ENCODE results near the gene GARNL3. TPM values are rescaled to one million over a fixed set of nuclear protein-coding genes. Genes with fewer than 3 reads are reported as not detected.
A peak's percentile ranks its signal among the peaks of the same experiment; 100 is the strongest.

Gene GARNL3
- total RNA-seq, 6 experiments from 2014 or later, result 4.4 to 9.7 (median 6.1) TPM

- no peak for DNase-seq
- 17% methylated on average over 1 of the region's 2 CpGs for WGBS (ENCODE audit: insufficient coverage, low coverage, low lambda C conversion rate, missing lambda C conversion rate)
- intact Hi-C loops (cut with DNase I), result no loop called here
- peaks cover 0 to 5% (median 0%) of the 10 kb centered on the region in 4 donors for H3K4me1 ChIP-seq
- ATAC-seq, result peak in 1 of 4 donors; percentile 24
- H3K27me3 ChIP-seq, result no peaks in the 10 kb centered on the region
- H3K27ac ChIP-seq, result no peak overlapping the region
- H3K36me3 ChIP-seq, result no peaks in the 10 kb centered on the region
- TF ChIP-seq POLR2A (IDR thresholded peaks at IDR 0.05), result no peak
- TF ChIP-seq, protein P1, sequence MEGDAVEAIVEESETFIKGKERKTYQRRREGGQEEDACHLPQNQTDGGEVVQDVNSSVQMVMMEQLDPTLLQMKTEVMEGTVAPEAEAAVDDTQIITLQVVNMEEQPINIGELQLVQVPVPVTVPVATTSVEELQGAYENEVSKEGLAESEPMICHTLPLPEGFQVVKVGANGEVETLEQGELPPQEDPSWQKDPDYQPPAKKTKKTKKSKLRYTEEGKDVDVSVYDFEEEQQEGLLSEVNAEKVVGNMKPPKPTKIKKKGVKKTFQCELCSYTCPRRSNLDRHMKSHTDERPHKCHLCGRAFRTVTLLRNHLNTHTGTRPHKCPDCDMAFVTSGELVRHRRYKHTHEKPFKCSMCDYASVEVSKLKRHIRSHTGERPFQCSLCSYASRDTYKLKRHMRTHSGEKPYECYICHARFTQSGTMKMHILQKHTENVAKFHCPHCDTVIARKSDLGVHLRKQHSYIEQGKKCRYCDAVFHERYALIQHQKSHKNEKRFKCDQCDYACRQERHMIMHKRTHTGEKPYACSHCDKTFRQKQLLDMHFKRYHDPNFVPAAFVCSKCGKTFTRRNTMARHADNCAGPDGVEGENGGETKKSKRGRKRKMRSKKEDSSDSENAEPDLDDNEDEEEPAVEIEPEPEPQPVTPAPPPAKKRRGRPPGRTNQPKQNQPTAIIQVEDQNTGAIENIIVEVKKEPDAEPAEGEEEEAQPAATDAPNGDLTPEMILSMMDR (IDR thresholded peaks at IDR 0.05), result no peak
- H3K9me3 ChIP-seq, result no peaks in the 10 kb centered on the region
- H3K4me3 ChIP-seq, result no peak overlapping the region
Measured at GRCh38 chr9:127360829-127361228, 96.3 kb downstream of the GARNL3 start.

DNA sequence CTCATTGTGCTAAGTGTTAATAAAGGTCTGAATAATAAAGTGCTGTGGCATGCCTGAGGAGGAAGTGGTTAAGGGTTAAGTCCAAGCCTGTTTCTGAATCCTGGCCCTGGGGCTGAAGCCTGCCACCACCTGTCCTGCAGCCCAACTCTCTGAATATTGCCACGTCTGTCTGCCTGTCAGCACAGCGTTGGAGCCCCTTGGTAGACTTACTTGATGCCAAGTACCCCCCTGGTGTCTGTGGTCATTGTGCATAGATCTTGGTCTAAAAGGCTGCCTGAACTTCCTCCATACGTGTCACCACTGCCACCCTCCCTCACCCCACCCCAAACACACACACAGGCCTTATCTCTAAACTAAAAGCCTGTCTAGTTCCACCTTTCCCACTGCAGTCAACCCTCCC is 97.0 kb downstream of the GARNL3 start:
- 50% methylated on average over 1 of the region's 3 CpGs for WGBS (ENCODE audit: insufficient coverage, low coverage, low lambda C conversion rate, missing lambda C conversion rate)
- no peak for ATAC-seq

GRCh38 chr9:127362829-127363228 is 98.3 kb downstream of the GARNL3 start:
- Histone ChIP-seq H3K36me3 (no peaks in the 10 kb centered on the region), H3K4me3 (no peak overlapping the region), H3K4me1 (peaks cover 0 to 5% (median 0%) of the 10 kb centered on the region in 4 donors), H3K9me3 (no peaks in the 10 kb centered on the region), H3K27ac (no peak overlapping the region), H3K27me3 (no peaks in the 10 kb centered on the region)
- ATAC-seq, result no peak
- DNase-seq, result peak in 1 of 3 donors; percentile 18
- intact Hi-C loops (cut with DNase I), result no loop called here
- TF ChIP-seq POLR2A (IDR thresholded peaks at IDR 0.05), result no peak
- TF ChIP-seq, protein P1 (IDR thresholded peaks at IDR 0.05), result no peak
- 80% methylated on average over 3 of the region's 7 CpGs for WGBS (ENCODE audit: insufficient coverage, low coverage, low lambda C conversion rate, missing lambda C conversion rate)

More for the DNA sequence above, 97.0 kb downstream of the GARNL3 start:
- Histone ChIP-seq H3K4me1 (peaks cover 0 to 5% (median 0%) of the 10 kb centered on the region in 4 donors), H3K9me3 (no peaks in the 10 kb centered on the region), H3K36me3 (no peaks in the 10 kb centered on the region), H3K27ac (no peak overlapping the region), H3K27me3 (no peaks in the 10 kb centered on the region), H3K4me3 (no peak overlapping the region)
- intact Hi-C loops (cut with DNase I), result no loop called here
- TF ChIP-seq, protein P1 (IDR thresholded peaks at IDR 0.05), result no peak
- no peak for TF ChIP-seq POLR2A (IDR thresholded peaks at IDR 0.05)
- DNase-seq, result no peak

DNA sequence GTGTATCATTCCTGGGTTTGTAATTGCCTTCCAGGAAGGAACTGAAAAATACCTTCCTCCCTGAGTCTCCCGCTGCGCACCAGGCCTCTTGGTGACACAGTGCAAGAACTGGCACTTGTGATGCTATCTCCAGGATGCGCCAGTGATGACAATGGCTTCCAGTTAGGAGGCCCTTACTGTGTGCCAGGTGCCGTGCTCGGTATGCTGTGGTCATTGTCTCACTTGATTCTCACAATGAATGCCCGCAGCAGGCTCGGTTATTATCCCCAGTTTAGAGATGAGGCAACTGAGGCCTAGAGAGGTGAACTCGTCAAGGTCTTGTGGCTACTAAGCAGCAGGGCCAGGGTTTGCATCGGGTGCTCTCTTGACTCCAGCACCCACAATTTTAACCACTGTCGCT is 100.9 kb downstream of the GARNL3 start:
- TF ChIP-seq, protein P1 (IDR thresholded peaks at IDR 0.05), result no peak
- no peak for TF ChIP-seq POLR2A (IDR thresholded peaks at IDR 0.05)
- Histone ChIP-seq H3K4me1 (no peaks in the 10 kb centered on the region), H3K27ac (no peak overlapping the region), H3K27me3 (no peaks in the 10 kb centered on the region), H3K4me3 (no peak overlapping the region), H3K36me3 (no peaks in the 10 kb centered on the region), H3K9me3 (no peaks in the 10 kb centered on the region)
- 85% methylated on average over 7 of the region's 10 CpGs for WGBS (ENCODE audit: insufficient coverage, low coverage, low lambda C conversion rate, missing lambda C conversion rate)
- ATAC-seq (no peak), DNase-seq (no peak)
- intact Hi-C loops (cut with DNase I), result no loop called here

DNA sequence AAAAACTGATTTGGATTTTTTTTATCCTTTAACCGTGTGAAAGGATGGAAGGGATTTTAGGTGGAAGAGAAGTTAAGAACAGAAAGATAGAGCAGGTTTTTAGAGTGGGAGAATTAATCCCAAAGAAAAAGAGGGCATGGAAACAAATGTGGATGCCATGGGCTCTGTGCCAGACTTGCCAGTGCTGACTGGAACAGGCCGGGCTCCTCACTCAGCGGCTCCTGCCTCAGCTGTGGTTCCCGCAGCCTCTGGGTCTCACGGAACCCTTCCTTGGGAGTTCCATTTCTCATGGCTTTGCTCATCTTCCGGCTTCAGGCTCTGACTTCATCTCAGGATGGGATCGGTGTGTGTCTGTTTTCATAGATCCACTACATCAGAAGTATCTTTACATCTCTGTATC is 102.0 kb downstream of the GARNL3 start:
- Histone ChIP-seq H3K4me3 (no peak overlapping the region), H3K4me1 (no peaks in the 10 kb centered on the region), H3K36me3 (no peaks in the 10 kb centered on the region), H3K27ac (no peak overlapping the region), H3K9me3 (no peaks in the 10 kb centered on the region), H3K27me3 (no peaks in the 10 kb centered on the region)
- DNase-seq (no peak), ATAC-seq (no peak)
- intact Hi-C loops (cut with DNase I), result no loop called here
- no peak for TF ChIP-seq POLR2A (IDR thresholded peaks at IDR 0.05)
- TF ChIP-seq, protein P1 (IDR thresholded peaks at IDR 0.05), result no peak
- 89% methylated on average over 1 of the region's 7 CpGs for WGBS (ENCODE audit: insufficient coverage, low coverage, low lambda C conversion rate, missing lambda C conversion rate)

All from right lobe of liver (tissue), 6 donors.